K562 (cell line): Measurements from ENCODE around the gene PYGM. TPM values are rescaled to one million over a fixed set of nuclear protein-coding genes. Genes with fewer than 3 reads are reported as not detected.

Experiments used
- ATAC-seq: fragments of 200-7000 bp; cut with Tn5 transposase; 3 replicates; pipeline ENCODE4 v1.9.1; 2020; ENCODE audit warnings: moderate library complexity
- BruUV-seq: library from RNA; stranded (reverse); fragments of 400-500 nt; replicated peaks from 2 replicates; lab custom pipeline; 2021; lab: Mats Ljungman, UMichigan
- CTCF ChIA-PET: fragments of 300-600 bp; formaldehyde crosslinking; extraction: SDS; loops from one replicate; lab custom pipeline; 2021; ENCODE audit warnings: low intra/inter-chr PET ratio; lab: Yijun Ruan, JAX
- POLR2A ChIA-PET: fragments of 300-600, 350-650 bp; sonication (Branson Sonifier 250); formaldehyde crosslinking; extraction: SDS; loops from one replicate; lab custom pipeline; 2021; ENCODE audit warnings: antibody characterized with exemption, inconsistent platforms; lab: Yijun Ruan, JAX
- DNase-seq, 4 experiments: peaks; one replicate each; pipeline versions ENCODE4 v3.0.0 to v3.0.0-alpha.2; 2011 to 2018; ENCODE audit warnings: low spot score in 3 of 4, mixed read lengths in 3 of 4; ENCODE audit errors: extremely low read depth in 1 of 4
- FAIRE-seq: peaks from 2 replicates; lab custom pipeline; 2011; peaks lifted over from hg19 to GRCh38; lab: Jason Lieb, UNC
- H2AFZ ChIP-seq: 2 replicates; pipeline ENCODE4 v1.6.0; 2011; ENCODE audit warnings: low read depth, low read length, control low read depth, inconsistent platforms
- H3K27ac ChIP-seq: fragments of 200-600 bp; 3 replicates; pipeline ENCODE4 v1.8.0; 2011; ENCODE audit warnings: low read depth, mild to moderate bottlenecking, control low read depth, inconsistent platforms, low read length, moderate library complexity, mixed read lengths; ENCODE audit errors: extremely low read depth
- H3K27me3 ChIP-seq, 2 experiments: fragments of 300-600 bp in 1 of 2; 2 replicates in 1 of 2; 3 replicates in 1 of 2; pipeline versions ENCODE4 v1.6.0 to v1.8.0; 2011; ENCODE audit warnings: inconsistent platforms in 2 of 2, low read length in 2 of 2, mild to moderate bottlenecking in 1 of 2, mixed read lengths in 1 of 2, moderate library complexity in 1 of 2; ENCODE audit not compliant: control insufficient read depth in 2 of 2, insufficient read depth in 2 of 2
- H3K36me3 ChIP-seq: fragments of 300-600 bp; 3 replicates; pipeline ENCODE4 v1.8.0; 2011; ENCODE audit warnings: mild to moderate bottlenecking, low read length, inconsistent platforms; ENCODE audit not compliant: control insufficient read depth, insufficient read depth
- H3K4me1 ChIP-seq, 2 experiments: fragments of 200-600 bp in 1 of 2; replicated peaks in 1 of 2; 2 replicates in 1 of 2; 3 replicates in 1 of 2; pipeline versions ENCODE4 v1.5.1 to v1.8.0; 2011; ENCODE audit warnings: inconsistent platforms in 2 of 2, low read length in 2 of 2, mild to moderate bottlenecking in 1 of 2, mixed read lengths in 1 of 2, moderate library complexity in 1 of 2; ENCODE audit not compliant: control insufficient read depth in 2 of 2, insufficient read depth in 2 of 2
- H3K4me2 ChIP-seq: 2 replicates; pipeline ENCODE4 v1.6.1; 2011; ENCODE audit warnings: low read length, control low read depth, inconsistent platforms, mixed read lengths; ENCODE audit not compliant: insufficient read depth
- H3K4me3 ChIP-seq: fragments of 200-600 bp; sonication (generic), shearing (Covaris generic); 2 replicates; pipeline ENCODE4 v1.5.1; 2016; ENCODE audit warnings: control low read depth, inconsistent platforms
- H3K79me2 ChIP-seq: fragments of 200-600 bp; 3 replicates; pipeline ENCODE4 v1.8.0; 2011; ENCODE audit warnings: low read length, inconsistent platforms; ENCODE audit not compliant: control insufficient read depth, insufficient read depth
- H3K9ac ChIP-seq, 2 experiments: 2 replicates each; pipeline versions ENCODE4 v1.6.0 to v1.6.1; 2011; ENCODE audit warnings: low read depth in 2 of 2, low read length in 2 of 2, control low read depth in 1 of 2, inconsistent platforms in 1 of 2, mild to moderate bottlenecking in 1 of 2, mixed read lengths in 1 of 2; ENCODE audit not compliant: insufficient read depth in 1 of 2
- H3K9me1 ChIP-seq: one replicate; pipeline ENCODE4 v1.6.0; 2011; ENCODE audit warnings: inconsistent platforms, mild to moderate bottlenecking, low read length, moderate library complexity; ENCODE audit not compliant: control insufficient read depth, insufficient read depth
- H3K9me3 ChIP-seq: replicated peaks from 2 replicates; pipeline ENCODE4 v1.5.1; 2011; ENCODE audit warnings: low read depth, low read length, inconsistent platforms; ENCODE audit not compliant: control insufficient read depth, insufficient read depth
- H4K20me1 ChIP-seq: replicated peaks from 2 replicates; pipeline ENCODE4 v1.6.1; 2011; ENCODE audit warnings: low read length, inconsistent platforms, mixed read lengths; ENCODE audit not compliant: control insufficient read depth, insufficient read depth
- RBM25 ChIP-seq: fragments of 200-400 bp; formaldehyde crosslinking; IDR thresholded peaks from 2 replicates; pipeline ENCODE4 v1.6.1; 2018; ENCODE audit warnings: low read length, low read depth, moderate library complexity; ENCODE audit not compliant: severe bottlenecking
- ZNF780A ChIP-seq: fragments of 250-450 bp; sonication (Bioruptor Pico); IDR thresholded peaks from 2 replicates; pipeline ENCODE4 v1.5.0; 2021; ENCODE audit warnings: mild to moderate bottlenecking
- WGBS: fragments of 100-300 bp; shearing (Covaris generic); methylation state at CpG from one replicate; pipeline ENCODE4 v1.1.6; 2016; ENCODE audit warnings: low coverage, mixed read lengths; ENCODE audit not compliant: insufficient coverage; ENCODE audit errors: missing lambda C conversion rate; 5-methylcytosine and 5-hydroxymethylcytosine counted together
- in situ Hi-C: fragments of 300-500 bp; cut with MboI; formaldehyde crosslinking; loops from 4 replicates; pipeline ENCODE4 v1.15.0; 2018; ENCODE audit warnings: inconsistent platforms, mixed read lengths
- intact Hi-C: fragments of 100-400 bp; cut with micrococcal nuclease; formaldehyde crosslinking; loops from 2 replicates; pipeline ENCODE4 v1.14.2; 2022
- polyA plus RNA-seq, 8 experiments: library from polyadenylated mRNA; depleted of rRNA in 4 of 8; stranded (reverse) in 5 of 8; unstranded in 3 of 8; fragments of >200 nt; fragmentation: Nextera tagmentation in 2 of 8; fragmentation: Illumina TruSeq in 1 of 8; extraction: Ambion mirVana in 2 of 8; extraction: Trizol in 1 of 8; gene quantifications; 2 replicates each; pipeline versions ENCODE4 v1.2.1 to v1.2.3, GENCODE V29; 2011 to 2014; ENCODE audit warnings: inconsistent platforms in 1 of 8, missing spikeins in 1 of 8
- total RNA-seq, 7 experiments: library from RNA; depleted of rRNA in 6 of 7; stranded (reverse); fragments of >200 nt in 6 of 7; fragmentation: Illumina TruSeq in 2 of 7; extraction: Trizol in 2 of 7; gene quantifications; 2 replicates each; pipeline versions ENCODE4 v1.2.1 to v1.2.3, GENCODE V29; 2011 to 2021; ENCODE audit warnings: low replicate concordance in 1 of 7

Gene PYGM
- total and polyA plus RNA-seq, 9 of the 15 experiments (the other 6 are each of a cell fraction or from before 2014, with no cell fraction given), result 0.07 to 1.5 (median 0.68) TPM

DNA sequence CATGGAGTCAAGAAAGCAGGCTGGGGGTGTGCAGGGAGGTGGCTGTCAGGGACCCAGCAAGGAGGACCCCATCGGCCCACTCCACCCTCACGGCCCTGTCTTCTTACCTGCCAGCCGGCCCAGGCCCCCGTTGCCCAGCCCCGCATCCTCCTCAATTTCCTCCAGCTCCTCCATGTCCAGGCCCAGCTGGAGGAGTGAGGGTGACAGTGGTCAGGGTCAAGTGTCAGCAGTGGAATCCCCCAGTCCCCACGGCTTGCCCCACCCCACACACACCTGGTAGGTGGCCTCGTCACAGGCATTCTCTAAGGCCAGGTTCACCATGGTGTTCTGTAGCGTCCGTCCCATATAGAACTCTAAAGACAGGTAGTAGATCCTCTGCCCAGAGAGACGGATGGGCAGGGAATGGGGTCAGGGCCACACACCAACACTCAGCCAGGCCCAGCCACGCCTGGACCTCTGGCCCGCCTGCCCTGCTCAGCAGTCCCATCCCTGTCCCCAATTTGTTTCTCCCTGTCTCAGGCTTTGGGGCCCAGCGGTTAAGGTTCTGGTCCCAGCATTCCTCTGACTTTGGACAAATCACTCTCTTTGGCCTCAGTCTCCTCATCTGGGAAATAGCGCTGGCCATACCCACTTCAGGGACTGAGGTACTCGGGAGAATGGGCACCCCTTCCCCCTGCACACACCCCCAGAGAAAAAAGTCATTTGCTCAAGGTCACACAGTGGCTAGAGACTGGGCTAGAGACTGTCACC, 1.3 kb downstream of the PYGM start:
- CTCF ChIA-PET, result no interaction called here
- peaks cover 6% of the 10 kb centered on the region for H3K9me1 ChIP-seq
- WGBS, result 78% methylated on average over 15 of the region's 15 CpGs
- TF ChIP-seq RBM25, result peak; percentile 34
- no peak for TF ChIP-seq ZNF780A (CRISPR knock-in tag)
- TF ChIP-seq, all 486 proteins: peak for 1
- DNase-seq (peak in 1 of 4 experiments; percentile 8), FAIRE-seq (no peak), ATAC-seq (no peak)
- no peaks in the 10 kb centered on the region for H3K79me2 ChIP-seq
- no TSS peak for BruUV-seq
- H3K9ac ChIP-seq, result peak overlapping the region in 1 of 2 experiments; percentile 61; a peak in 2 of 4 replicates
- H3K9me3 ChIP-seq, result no peaks in the 10 kb centered on the region
- no peak overlapping the region for H3K4me2 ChIP-seq
- POLR2A ChIA-PET, result interaction anchor here (0.6 to 3.9 kb wide), 4 partner anchors 9 to 507 kb away, joined by 3 to 18 read pairs (median 4); no protein-coding TSS in a partner anchor
- no peaks in the 10 kb centered on the region for H3K27me3 ChIP-seq
- peaks cover 9% of the 10 kb centered on the region for H4K20me1 ChIP-seq
- no peak overlapping the region for H2AFZ ChIP-seq
- no peak overlapping the region for H3K4me3 ChIP-seq
- H3K27ac ChIP-seq, result no peak overlapping the region
- intact Hi-C loops (no loop called here), in situ Hi-C loops (no loop called here)
- peaks cover 21 to 73% of the 10 kb centered on the region in 2 experiments for H3K4me1 ChIP-seq
- peaks cover 17% of the 10 kb centered on the region; the same call in 2 of the 3 replicates for H3K36me3 ChIP-seq
